HG02623 (cell line): ENCODE data around the gene ZNF280D.
"Not testable (repeated sequence)": the region's sequence is repeated elsewhere in the genome, so short reads cannot be mapped to it uniquely, and the experiment has no call there.

Experiments used
- ATAC-seq: cut with Tn5 transposase; IDR thresholded peaks from one replicate; pipeline ENCODE4 v1.9.1; 2021; ENCODE audit warnings: moderate library complexity; ENCODE audit not compliant: unreplicated experiment

ZNF280D gene, protein sequence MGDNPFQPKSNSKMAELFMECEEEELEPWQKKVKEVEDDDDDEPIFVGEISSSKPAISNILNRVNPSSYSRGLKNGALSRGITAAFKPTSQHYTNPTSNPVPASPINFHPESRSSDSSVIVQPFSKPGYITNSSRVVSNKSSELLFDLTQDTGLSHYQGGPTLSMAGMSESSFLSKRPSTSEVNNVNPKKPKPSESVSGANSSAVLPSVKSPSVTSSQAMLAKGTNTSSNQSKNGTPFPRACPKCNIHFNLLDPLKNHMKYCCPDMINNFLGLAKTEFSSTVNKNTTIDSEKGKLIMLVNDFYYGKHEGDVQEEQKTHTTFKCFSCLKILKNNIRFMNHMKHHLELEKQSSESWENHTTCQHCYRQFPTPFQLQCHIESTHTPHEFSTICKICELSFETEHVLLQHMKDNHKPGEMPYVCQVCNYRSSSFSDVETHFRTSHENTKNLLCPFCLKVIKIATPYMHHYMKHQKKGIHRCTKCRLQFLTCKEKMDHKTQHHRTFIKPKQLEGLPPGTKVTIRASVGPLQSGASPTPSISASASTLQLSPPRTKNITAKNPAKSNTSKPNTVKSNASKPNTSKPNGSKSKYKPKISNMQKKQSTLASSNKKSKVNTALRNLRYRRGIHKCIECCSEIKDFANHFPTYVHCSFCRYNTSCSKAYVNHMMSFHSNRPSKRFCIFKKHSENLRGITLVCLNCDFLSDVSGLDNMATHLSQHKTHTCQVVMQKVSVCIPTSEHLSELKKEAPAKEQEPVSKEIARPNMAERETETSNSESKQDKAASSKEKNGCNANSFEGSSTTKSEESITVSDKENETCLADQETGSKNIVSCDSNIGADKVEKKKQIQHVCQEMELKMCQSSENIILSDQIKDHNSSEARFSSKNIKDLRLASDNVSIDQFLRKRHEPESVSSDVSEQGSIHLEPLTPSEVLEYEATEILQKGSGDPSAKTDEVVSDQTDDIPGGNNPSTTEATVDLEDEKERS

GRCh38 chr15:56733136-56734012 lies at the start of gene ZNF280D:
TSS of gene ZNF280D (minus strand) at chr15:56733509. CDS start at chr15:56707109, 26,400 bp downstream.
- peak; percentile 77 for ATAC-seq

- ATAC-seq, result no peak
These were observed 49.0 kb upstream of the ZNF280D start for GRCh38 chr15:56782306-56782705.

DNA sequence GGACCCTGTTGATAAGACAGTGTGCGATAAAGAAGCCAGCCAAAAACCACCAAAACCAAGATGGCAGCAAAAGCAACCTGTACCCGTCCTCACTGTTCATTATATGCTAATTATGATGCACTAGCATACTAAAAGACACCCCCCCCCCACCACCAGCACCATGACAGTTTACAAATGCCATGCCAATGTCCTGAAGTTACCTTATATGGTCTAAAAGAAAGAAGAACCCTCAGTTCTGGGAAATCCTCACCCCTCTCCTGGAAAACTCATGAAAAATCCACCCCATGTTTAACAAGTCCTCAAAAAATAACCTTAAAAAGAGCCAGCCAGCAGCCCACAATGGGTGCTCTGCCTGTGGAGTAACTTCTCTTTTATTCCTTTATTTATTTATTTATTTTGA lies 48.4 kb upstream of the ZNF280D start:
- no peak for ATAC-seq

GRCh38 chr15:56780102-56780725 lies 46.9 kb upstream of the ZNF280D start:
- not testable (repeated sequence) for ATAC-seq

- not testable (repeated sequence) for ATAC-seq
These were observed 46.1 kb upstream of the ZNF280D start for GRCh38 chr15:56779449-56779848.

DNA sequence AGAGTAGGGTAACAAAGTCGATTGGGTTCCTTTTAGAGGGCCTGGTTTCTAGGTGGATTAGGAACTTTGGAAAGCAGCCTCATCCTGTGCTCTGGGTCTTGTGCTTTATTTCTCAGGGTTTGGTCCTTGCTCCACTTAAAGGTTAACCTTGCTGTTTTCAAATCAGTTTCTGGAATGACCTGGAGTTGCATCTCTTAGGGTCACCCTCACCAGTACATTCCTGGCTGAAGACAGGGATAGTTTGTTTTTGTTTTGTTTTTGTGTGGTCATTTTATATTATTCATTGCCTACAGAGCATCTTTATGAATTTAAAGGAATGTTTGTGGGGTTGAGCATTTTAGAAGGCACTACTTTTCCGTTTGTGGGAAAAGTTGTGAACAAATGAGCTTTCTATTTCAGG lies 45.5 kb upstream of the ZNF280D start:
- ATAC-seq, result no peak

DNA sequence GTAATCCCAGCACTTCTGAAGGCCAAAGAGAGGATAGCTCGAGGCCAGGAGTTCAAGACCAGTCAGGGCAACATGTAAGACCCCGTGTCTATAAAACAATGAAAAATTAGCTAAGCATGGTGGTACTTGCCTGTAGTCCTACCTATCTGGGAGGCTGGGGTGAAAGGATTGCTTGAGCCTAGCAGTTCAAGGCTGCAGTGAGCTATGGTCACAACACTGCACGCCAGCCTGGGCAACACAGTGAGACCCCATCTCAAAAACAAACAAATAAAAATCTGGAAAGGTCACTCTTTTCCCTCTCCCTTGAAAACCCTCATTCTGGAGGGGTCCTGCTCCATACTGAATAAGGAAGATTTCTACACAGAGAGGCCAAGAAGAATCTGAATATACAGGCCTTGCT lies 43.5 kb upstream of the ZNF280D start:
- ATAC-seq, result no peak

GRCh38 chr15:56775641-56776040 lies 42.3 kb upstream of the ZNF280D start:
- no peak for ATAC-seq

GRCh38 chr15:56774356-56774755 lies 41.0 kb upstream of the ZNF280D start:
- ATAC-seq, result no peak

- ATAC-seq, result no peak
These were observed 39.7 kb upstream of the ZNF280D start for GRCh38 chr15:56772868-56773639.

DNA sequence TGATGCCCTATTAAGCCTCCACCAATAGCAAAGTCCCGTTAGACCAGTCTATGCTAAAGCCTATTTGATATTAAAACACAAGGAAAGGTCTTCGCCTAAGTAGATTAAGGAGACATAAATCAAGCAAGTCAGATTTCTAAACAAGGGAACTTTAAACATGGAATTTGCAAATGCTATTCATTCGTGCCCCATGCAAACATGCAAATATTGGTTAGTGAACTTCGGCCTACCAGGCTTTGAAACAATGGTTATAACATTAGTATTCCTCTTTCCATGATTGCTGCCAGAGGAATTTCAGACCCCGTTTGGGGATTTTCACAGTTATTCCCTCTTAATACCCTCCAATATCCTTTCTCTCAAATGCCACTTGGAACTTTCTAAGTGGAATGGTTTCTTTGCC lies 36.9 kb upstream of the ZNF280D start:
- ATAC-seq, result no peak

- ATAC-seq, result no peak
These were observed 34.0 kb upstream of the ZNF280D start for GRCh38 chr15:56767315-56767714.

- ATAC-seq, result no peak
These were observed 31.9 kb upstream of the ZNF280D start for GRCh38 chr15:56765251-56765650.

GRCh38 chr15:56763141-56763895 lies 30.0 kb upstream of the ZNF280D start:
- no peak for ATAC-seq

DNA sequence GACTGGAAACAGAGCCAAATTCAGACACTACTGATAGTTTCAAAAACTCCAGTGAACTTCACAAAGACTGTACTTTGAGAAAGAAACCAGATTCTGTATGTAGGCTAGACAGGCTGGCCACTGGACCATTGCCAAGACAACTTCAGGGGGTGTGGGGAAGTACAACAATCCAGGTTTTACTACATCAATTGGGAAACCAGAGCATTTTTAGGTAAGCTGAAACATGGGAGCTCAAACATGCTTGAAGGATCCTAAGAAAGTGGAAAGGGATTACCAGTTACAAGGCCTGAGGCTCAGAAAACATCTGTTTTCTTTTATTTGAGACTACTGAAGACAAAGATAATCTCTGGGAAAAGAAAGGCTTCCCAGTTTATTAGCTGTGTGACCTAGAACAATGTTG lies 26.9 kb upstream of the ZNF280D start:
- ATAC-seq, result no peak

- ATAC-seq, result no peak
These were observed 26.1 kb upstream of the ZNF280D start for GRCh38 chr15:56759450-56759845.

- no peak for ATAC-seq
These were observed 25.6 kb upstream of the ZNF280D start for GRCh38 chr15:56758770-56759449.

- no peak for ATAC-seq
These were observed 24.6 kb upstream of the ZNF280D start for GRCh38 chr15:56757875-56758274.
